Activated naive CD4-positive, alpha-beta T cell treated with Interleukin-2 at 50 U/mL for 16 hours (primary cell): ENCODE measurements around the gene ANKRD10.
A peak's percentile ranks its signal among the peaks of the same experiment; 100 is the strongest.

Source experiments
- DNase-seq: peaks from one replicate; pipeline ENCODE4 v3.0.0-alpha.2; 2020

The ANKRD10 gene

DNA sequence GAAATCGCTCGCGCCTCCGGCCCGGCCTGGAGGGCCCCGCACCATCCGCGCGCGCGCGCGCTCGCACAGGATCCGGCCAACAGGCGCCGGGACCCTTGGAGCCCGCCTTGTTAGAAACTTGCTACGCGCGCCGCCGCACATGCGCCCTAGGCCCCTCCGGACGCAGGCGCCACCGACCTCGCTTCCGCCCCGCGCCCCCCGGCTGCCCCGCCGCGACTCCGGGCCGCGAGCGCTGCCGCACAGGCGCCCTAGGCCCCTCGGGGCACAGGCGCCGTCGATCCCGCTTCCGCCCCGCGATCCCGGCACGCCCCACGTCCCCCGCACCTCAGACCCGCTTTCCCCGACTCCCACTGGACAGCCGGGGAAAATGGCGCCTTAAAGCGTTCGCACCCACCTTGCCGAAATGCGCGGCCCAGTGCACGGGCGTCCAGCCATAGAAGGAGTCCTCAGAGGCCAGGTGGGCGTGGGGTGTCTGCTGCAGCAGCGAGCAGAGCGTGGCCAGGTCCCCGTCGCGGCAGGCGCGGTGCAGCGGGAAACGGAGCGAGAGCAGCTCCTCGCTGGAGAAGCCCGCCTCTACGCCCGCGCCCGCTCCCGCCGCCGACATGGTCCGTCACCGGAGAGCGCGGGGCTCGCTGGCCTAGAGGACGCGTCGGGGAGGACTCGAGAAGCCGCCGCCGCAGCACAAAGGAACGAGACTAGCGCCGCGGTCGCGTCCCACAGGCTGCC lies 375 bp downstream of the ANKRD10 start:
- DNase-seq, result peak; percentile 79

- no peak for DNase-seq
Measured at GRCh38 chr13:110914081-110914330, 863 bp downstream of the ANKRD10 start.

DNA sequence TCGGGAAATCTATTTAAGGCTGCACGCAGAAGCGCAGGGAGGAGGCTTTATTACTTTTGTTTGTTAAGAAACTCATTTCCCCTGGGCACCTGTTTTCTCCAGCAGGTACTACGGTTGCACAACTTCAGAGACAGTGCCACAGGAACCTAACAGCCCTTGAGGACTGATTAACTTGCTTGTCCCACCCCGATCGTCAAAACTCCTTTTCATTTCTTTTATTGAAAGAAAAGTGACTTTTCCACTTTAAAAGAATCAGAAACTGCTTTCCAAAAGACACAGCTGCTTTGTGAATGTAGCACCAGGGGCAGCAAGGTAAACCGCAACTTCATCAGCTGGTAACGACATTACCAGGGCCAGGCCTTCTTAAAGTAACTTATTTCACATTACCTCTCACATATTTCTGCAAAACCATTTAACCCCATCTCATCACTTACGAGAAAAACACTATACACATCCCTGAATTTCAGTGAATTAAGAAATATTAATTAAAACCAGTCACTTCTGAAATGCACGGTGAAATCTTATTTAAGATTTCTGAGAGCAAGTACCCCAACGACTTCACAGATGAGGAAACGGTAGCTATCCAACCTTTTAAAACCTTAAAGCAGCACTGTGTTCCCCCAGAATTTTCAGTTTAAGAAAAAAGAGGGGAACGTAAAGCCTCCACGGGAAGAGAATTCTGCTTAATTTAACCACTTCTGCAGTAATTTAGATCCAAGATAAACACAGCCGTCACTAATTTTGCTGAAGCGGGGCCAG lies 1.4 kb downstream of the ANKRD10 start:
- DNase-seq, result no peak

DNA sequence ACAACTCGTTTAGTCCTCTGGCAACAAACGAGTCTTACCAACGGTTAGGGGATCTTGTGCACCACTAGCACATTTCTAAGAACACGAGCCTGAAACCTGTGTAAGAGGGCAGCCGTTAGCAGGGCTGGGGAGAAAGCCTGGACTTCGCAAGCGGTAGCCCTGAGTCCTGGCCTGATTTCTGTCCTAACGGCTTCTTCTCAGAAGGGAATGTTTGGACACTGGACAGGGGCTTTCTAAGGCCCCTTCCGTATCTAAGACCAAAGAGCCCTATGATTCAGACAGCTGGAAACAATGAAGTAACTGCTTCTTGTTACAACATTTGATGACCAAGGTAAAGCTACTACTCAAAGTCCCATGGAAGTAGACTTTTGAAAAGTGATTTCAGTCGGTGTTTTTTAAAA lies 2.2 kb downstream of the ANKRD10 start:
- DNase-seq, result no peak

DNA sequence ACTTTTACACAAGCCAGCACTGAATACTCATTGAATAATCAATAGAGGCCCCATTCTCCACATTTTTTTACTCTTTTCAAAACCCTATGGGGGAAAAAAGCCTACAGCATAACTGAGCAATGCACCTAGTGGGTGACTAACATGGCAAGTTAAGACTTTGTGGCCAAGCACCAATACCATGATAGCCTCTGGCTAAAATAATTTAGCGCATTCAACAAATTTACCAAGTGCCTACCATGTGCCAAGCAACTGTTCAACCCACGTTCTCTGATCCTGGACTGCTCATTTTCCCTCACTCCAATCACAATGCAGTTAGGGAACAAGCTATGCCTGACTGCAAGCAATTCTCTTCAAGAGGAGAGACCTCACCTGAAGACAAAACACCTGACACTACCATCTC lies 3.0 kb downstream of the ANKRD10 start:
- DNase-seq, result no peak

GRCh38 chr13:110910013-110910890 lies 4.6 kb downstream of the ANKRD10 start:
- DNase-seq, result no peak

DNA sequence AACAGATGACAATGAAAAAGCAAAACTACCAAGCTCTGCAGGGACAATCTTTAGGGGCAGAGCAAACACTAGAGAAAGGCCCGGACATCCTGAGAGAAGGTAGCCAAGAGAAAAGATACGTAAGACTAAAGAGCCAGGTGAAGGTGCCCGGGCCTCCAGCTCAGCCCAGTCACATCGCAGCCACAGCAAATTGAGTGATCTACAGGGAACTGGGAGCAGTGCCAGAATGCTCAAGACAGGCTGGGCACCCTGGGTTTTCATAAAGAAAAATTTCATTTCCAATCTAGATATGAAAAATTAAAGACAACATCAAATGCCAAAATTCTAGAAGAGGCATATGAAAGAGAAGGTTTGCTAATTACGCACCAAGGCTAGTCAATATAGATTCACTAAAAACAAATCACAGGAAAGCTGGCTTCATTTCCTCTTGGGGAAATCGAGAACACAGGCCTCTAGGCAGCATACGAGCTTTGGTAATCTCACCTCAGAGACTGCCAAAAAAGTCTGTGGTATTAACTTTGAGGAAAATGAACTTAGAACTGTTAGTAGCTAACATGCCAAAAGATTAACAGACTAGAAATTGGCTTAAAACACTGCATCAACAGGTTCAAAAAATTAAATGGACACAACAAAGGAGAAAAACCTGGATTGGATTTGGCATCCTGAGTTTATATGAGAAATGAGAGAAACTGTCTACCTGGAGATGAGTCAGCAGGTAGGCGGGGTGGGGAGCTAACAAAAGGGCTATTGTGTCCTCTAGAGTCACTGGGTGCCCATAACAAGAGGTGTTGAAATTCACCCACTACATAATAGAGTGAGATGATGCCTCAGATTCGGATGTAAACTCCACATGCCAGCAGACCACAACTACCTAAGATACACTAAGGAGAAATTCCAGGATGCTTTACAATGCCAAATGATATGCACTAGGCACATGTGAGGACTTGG lies 6.6 kb downstream of the ANKRD10 start:
- no peak for DNase-seq

GRCh38 chr13:110907301-110907700 lies 7.6 kb downstream of the ANKRD10 start:
- no peak for DNase-seq

- DNase-seq, result no peak
Measured at GRCh38 chr13:110904748-110905147, 10.1 kb downstream of the ANKRD10 start.

GRCh38 chr13:110902370-110902769 lies 12.5 kb downstream of the ANKRD10 start:
- no peak for DNase-seq

GRCh38 chr13:110897521-110897920 lies 17.3 kb downstream of the ANKRD10 start:
- no peak for DNase-seq

DNA sequence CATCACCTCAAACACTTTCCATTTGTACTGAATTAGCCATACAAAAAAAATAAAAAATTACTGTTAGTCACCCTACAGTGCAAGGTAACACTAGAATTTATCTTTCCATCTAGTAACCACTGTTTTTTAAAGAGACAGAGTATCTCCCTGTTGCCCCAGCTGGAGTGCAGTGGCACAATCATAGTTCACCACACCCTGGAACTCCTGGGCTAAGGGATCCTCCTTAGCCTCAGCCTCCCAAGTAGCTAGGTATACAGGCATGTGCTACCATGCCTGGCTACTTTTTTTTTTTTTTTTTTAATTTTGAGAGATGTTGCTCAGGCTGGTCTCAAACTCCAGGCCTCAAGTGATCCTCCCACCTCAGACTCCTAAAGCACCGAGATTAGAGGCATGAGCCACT lies 17.9 kb downstream of the ANKRD10 start:
- no peak for DNase-seq

DNA sequence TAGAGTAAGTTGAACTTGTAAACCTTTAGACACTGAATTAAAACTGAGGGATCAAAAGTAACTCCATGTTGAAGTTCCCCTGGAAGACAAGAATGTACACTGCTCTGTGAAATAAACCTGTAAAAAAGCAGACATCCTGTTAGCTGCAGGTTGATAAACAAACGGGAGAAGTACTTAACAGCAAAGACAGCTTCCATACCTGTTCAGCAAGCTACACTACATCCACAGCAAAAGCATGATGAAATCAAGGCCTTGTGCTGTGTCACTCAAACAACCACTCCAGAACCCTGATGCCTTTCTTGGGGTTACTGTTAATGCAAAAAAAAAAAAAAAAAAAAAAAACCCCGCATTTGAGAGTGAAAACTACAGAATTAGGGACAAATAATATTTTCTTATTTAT lies 20.8 kb downstream of the ANKRD10 start:
- no peak for DNase-seq

DNA sequence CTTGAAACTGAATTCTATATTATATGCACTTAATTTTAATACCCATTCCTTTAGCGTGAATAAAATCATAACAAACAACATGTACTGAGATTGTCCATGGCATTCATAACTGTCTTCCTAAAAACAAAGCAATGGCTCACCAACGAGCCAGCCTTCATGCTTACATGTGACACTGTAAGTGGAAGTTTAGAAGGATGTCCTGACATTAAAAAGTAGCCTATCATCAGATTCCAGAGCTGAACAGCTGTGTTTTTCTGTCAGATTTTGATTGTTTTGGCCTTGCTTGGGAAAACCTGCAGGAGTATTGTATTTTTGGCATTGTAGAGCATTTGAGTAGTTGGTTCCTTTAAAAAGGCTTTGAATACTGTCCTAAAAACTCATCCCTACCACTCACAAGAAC lies 21.3 kb downstream of the ANKRD10 start:
- DNase-seq, result no peak

- no peak for DNase-seq
Measured at GRCh38 chr13:110890279-110891165, 24.3 kb downstream of the ANKRD10 start.

- DNase-seq, result no peak
Measured at GRCh38 chr13:110888390-110888789, 26.5 kb downstream of the ANKRD10 start.

DNA sequence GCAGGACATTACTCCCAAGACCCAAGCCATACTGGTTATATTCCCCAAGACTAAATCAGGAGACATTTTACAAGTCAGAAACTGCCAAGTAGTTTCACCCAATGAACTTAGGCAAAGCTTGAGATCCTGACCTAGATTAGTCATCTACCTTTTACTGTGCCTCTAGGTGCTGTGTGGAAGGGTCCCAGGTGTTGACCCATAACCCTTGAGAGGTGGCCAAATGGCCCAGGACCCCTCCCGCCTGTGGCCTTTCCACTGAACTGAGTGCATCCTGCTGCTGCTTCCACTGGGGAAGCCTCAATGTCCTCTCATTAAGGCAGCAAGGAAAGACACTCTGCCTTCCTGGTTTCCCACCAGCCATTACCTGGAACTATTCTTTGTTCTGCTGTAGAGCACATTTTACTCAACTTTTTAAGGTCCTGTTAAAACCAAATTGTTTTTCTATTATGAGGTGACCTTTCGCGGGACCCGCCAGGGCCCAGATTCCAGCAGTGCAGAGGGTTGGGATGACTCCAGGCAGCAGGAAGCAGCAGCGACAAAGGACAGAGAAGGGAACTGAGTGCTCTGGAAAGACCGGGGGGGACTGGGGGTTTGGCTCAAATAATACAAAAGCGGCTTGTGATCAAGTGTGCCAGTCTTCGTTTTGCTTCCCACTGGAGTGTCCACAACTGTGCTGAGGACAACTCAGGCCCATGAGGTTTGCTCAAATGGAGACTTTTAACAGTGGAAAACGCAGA lies 27.1 kb downstream of the ANKRD10 start:
- no peak for DNase-seq

DNA sequence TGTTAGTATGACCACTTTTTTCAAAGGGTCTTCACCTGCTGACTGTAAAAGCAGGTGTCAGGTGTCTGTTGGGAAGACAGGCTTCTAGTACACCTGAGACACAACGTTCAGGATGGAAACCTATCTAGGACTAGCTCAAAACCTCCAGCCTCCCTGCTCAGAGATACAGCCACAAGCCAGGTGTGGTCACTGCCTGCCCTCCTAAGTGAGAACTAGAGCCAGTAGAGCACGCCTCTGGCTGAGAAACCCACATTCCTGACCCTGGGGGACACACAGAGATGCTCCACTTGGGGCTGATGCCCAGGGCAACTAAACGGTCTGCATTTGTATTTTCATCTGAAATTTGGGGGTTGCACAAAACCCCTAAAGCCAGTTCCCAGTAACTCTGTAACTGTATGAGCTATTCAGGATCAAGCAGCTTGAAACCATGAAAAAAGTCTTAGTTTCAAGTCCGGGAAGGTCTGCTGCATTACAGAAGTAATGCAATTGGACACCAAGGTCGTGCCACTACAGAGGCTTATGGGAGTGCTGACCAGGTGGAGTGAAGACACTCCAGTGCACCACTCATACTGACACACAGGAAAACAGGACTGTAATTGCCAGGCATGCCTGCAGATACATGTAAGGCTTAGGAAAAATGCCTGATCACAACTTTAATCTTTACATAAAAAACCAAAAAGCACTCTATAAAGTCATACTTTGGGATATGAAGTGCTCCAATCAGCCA lies 27.8 kb downstream of the ANKRD10 start:
- DNase-seq, result no peak

DNA sequence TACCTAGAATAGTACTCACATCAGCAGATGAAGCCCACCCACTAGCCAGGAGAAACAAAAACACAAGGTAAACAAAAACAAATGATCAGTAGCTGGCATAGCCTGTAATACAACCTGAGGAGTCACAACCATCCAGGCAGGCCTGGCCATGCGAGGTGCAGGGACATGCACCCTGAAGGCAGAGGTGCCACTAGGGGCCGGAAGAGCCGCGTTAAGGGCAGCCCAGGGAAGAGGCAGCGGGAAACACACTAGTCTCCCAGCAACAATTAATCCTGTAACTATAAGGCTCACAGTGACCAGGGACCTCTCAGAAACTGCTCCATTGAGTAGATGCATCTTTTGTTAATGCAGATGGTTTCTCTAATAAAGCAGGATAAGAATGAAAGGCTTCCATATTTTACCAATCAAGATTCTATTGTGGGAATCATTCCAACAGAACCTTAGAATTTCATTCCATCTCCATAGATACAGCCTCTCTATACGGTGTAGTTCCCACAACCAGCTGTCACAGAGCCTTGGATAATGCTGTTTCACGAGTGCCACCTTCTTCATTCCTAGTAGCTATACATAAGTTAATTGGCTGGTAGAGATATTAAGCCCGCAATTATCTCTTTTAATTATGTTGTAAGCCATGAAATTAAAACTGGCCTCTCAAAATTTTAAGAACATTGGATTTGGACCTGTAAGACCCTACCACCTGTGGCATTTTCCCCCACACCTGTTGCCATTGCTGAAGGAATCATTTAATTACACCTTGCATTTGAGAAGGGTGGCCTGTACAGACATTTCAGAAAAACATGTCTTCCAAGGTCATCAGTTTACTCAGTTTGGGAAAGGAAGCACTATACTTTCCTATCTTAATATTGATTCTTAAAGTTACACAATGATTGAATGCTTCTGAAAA lies 28.7 kb downstream of the ANKRD10 start:
- no peak for DNase-seq
